ENCODE data around the gene INTS11. TPM values are rescaled to one million over a fixed set of nuclear protein-coding genes. Genes with fewer than 3 reads are reported as not detected.

Gene INTS11
- total and polyA plus RNA-seq, 2 of the 13 experiments (the other 11 are each of a cell fraction or from before 2014, with no cell fraction given), result 52.8 to 94.8 TPM

GRCh38 chr1:1331068-1331965 is 6.9 kb upstream of the INTS11 start, which contains the start of gene TAS1R3 (continued):
- TF ChIP-seq HNF1A (IDR thresholded peaks at IDR 0.05; ENCODE audit: low read depth) (no peak), HNF1A (CRISPR knock-in tag; IDR thresholded peaks at IDR 0.05; ENCODE audit: borderline replicate concordance) (peak; percentile 17; the same call in 1 of the 2 replicates), ZMYM4 (CRISPR knock-in tag; IDR thresholded peaks at IDR 0.05) (0 out of 2 replicates have a peak, but pooled peaks have one; percentile 32), ZNF780A (CRISPR knock-in tag; IDR thresholded peaks at IDR 0.05) (0 out of 2 replicates have a peak, but pooled peaks have one; percentile 30), ASH2L (IDR thresholded peaks at IDR 0.05; ENCODE audit: insufficient read length, low read depth, low read length) (no peak), NCOA1 (CRISPR knock-in tag; IDR thresholded peaks at IDR 0.05) (0 out of 2 replicates have a peak, but pooled peaks have one; percentile 58), ZBTB26 (CRISPR knock-in tag; IDR thresholded peaks at IDR 0.05; ENCODE audit: borderline replicate concordance) (0 out of 2 replicates have a peak, but pooled peaks have one; percentile 29), HNRNPL (IDR thresholded peaks at IDR 0.05; ENCODE audit: low read depth, low read length) (peak; percentile 88), ZNF225 (CRISPR knock-in tag; IDR thresholded peaks at IDR 0.05) (0 out of 2 replicates have a peak, but pooled peaks have one; percentile 47), SRSF1 (optimal IDR thresholded peaks at IDR 0.05; ENCODE audit: low read depth, low read length) (peak; percentile 60), ARID4A (CRISPR knock-in tag; IDR thresholded peaks at IDR 0.05; ENCODE audit: borderline replicate concordance) (peak; percentile 24; the same call in 1 of the 2 replicates), ZNF710 (CRISPR knock-in tag; IDR thresholded peaks at IDR 0.05; ENCODE audit: borderline replicate concordance) (peak; percentile 42; the same call in 1 of the 2 replicates)
